ENCODE measurements around the gene ANXA4. TPM values are rescaled to one million over a fixed set of nuclear protein-coding genes. Genes with fewer than 3 reads are reported as not detected.
"Not testable (repeated sequence)": the region's sequence is repeated elsewhere in the genome, so short reads cannot be mapped to it uniquely, and the experiment has no call there.

Gene ANXA4
- total RNA-seq, 1 donor from 2014 or later: 30.6 TPM

DNA sequence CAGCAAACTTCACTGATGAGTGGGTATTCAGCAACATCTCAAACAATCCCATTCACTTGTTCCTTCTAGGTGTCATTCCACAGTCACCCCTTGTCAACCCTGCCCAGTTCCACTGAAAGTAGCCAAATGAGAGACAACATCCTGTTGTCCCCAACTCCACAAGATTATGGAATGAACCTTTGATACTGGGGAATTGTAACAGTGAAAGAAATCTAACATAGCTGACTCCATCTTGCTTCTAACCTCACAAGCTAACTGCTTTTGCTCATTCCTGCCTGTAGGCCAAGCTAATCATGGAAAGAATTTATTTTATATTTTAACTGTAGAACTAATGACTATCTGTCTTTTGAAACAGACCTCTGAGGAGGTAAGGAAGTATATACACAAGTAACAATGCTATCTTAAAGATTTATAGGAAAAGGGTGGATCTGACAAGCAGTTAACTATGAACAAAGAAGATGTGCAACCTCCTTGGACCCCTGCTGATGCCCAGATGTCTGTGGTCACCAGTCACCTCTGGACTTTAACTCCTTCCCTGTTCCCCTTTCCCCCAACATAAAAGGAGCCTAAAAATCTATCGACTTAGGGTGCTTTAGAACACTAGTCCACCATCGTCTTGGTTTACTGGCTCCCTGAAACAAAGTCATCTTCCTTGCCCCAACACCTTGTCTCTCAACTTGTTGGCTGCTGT is 6.9 kb upstream of the ANXA4 start:
- no peaks in the 10 kb centered on the region for H3K27me3 ChIP-seq (ENCODE audit: low read depth)
- no peak overlapping the region for H3K4me3 ChIP-seq
- H3K4me1 ChIP-seq: peaks cover 10% of the 10 kb centered on the region
- no peaks in the 10 kb centered on the region for H3K36me3 ChIP-seq
- TF ChIP-seq, protein P1, sequence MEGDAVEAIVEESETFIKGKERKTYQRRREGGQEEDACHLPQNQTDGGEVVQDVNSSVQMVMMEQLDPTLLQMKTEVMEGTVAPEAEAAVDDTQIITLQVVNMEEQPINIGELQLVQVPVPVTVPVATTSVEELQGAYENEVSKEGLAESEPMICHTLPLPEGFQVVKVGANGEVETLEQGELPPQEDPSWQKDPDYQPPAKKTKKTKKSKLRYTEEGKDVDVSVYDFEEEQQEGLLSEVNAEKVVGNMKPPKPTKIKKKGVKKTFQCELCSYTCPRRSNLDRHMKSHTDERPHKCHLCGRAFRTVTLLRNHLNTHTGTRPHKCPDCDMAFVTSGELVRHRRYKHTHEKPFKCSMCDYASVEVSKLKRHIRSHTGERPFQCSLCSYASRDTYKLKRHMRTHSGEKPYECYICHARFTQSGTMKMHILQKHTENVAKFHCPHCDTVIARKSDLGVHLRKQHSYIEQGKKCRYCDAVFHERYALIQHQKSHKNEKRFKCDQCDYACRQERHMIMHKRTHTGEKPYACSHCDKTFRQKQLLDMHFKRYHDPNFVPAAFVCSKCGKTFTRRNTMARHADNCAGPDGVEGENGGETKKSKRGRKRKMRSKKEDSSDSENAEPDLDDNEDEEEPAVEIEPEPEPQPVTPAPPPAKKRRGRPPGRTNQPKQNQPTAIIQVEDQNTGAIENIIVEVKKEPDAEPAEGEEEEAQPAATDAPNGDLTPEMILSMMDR (IDR thresholded peaks at IDR 0.05; ENCODE audit: borderline replicate concordance): no peak
- intact Hi-C loops (cut with micrococcal nuclease): no loop called here
- H3K27ac ChIP-seq (replicated peaks): no peak overlapping the region
- DNase-seq: no peak
- H3K9me3 ChIP-seq (replicated peaks): no peaks in the 10 kb centered on the region

DNA sequence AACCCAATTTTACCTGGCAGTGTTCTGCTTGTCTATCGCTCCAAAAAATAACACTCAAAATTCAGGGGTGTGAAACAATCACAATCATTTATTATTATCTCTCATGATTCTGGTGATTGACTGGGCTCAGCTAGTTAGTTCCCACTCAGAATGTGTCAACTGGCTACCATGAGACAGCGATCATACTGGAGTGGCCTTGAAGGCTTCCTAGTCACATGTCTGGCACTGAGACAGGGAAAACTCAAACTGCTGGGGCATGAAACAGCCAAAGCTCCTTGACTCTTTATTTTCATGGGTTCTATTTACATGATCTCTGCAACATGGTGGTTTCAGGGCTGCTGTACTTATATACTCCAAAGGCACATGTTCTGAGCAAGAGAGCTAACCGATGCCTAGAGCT is 6.2 kb upstream of the ANXA4 start:
- no peaks in the 10 kb centered on the region for H3K9me3 ChIP-seq (replicated peaks)
- H3K36me3 ChIP-seq: no peaks in the 10 kb centered on the region
- peaks cover 16% of the 10 kb centered on the region for H3K4me1 ChIP-seq
- TF ChIP-seq, protein P1 (IDR thresholded peaks at IDR 0.05; ENCODE audit: borderline replicate concordance): no peak
- no peak for DNase-seq
- no peak overlapping the region for H3K27ac ChIP-seq (replicated peaks)
- H3K4me3 ChIP-seq: no peak overlapping the region
- intact Hi-C loops (cut with micrococcal nuclease): no loop called here
- no peaks in the 10 kb centered on the region for H3K27me3 ChIP-seq (ENCODE audit: low read depth)

DNA sequence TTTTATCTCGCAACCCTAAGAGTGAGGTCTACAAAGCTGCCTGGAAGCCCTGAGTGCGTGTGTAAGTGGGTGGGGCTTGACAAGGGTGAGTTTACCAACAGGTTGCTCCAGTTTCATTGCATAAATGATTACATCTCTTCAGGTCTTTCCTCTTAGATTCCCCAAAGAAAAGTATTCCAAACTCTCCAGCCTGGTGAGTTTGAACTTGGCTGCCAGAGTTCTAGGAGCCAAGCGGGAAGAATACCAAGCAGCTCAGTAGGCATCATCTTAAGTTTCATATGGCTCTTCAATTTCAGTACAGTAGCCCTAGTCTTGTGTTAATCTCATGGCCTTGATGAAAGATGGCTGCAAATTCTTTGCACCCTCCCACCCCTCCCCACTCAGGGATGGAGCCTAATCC is 3.8 kb upstream of the ANXA4 start:
- DNase-seq; H3K27ac ChIP-seq (replicated peaks); H3K9me3 ChIP-seq (replicated peaks); intact Hi-C loops (cut with micrococcal nuclease); H3K36me3 ChIP-seq; H3K4me3 ChIP-seq; H3K27me3 ChIP-seq (ENCODE audit: low read depth): not testable (repeated sequence)
- peaks cover 41% of the 10 kb centered on the region for H3K4me1 ChIP-seq

DNA sequence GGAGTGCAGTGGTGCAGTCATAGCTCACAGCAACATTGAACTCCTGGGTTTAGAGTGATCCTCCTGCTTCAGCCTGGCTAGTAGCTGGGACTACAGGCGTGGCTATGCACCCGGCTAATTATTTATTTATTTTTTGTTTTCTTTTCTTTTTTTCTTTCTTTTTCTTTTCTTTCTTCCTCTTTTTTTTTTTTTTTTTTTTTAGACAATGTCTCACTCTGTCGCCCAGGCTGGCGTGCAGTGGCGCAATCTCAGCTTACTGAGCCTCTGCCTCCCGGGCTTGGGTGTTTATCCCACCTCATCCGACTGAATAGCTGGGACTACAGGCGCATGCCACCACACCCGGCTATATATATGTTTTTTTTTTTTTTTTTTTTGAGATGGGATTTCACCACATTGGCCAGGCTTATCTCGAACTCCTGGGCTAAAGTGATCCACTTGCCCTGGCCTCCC is 1.4 kb upstream of the ANXA4 start:
- intact Hi-C loops (cut with micrococcal nuclease): no loop called here
- TF ChIP-seq, protein P1 (IDR thresholded peaks at IDR 0.05; ENCODE audit: borderline replicate concordance): no peak
- Histone ChIP-seq H3K27ac (replicated peaks) (peak overlapping the region; percentile 92), H3K4me1 (peaks cover 31% of the 10 kb centered on the region), H3K4me3 (peak overlapping the region; percentile 93), H3K36me3 (no peaks in the 10 kb centered on the region), H3K27me3 (ENCODE audit: low read depth) (no peaks in the 10 kb centered on the region), H3K9me3 (replicated peaks) (no peaks in the 10 kb centered on the region)
- peak; percentile 26 for DNase-seq

DNA sequence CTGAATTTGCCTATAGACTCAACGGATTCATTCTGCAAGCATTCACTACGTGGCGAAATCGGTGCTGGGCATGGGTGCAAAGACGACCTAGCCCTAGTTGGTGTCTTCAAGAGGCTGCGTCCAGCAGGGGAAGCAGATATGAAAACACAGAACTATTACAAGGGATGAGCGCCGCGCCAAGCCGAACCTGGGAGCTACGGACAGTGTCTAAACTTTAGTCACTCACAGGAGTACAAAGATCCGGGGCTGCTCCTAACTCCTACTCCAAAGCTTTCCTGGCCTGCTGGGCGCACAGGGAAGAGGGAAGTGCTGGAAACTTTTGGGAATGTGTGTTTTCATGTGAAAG is 732 bp upstream of the ANXA4 start:
- TF ChIP-seq, protein P1 (IDR thresholded peaks at IDR 0.05; ENCODE audit: borderline replicate concordance): peak; percentile 37
- Histone ChIP-seq H3K27ac (replicated peaks) (peak overlapping the region; percentile 92), H3K36me3 (no peaks in the 10 kb centered on the region), H3K4me1 (peaks cover 31% of the 10 kb centered on the region), H3K4me3 (peak overlapping the region; percentile 93), H3K9me3 (replicated peaks) (no peaks in the 10 kb centered on the region), H3K27me3 (ENCODE audit: low read depth) (no peaks in the 10 kb centered on the region)
- DNase-seq: peak; percentile 63
- intact Hi-C loops (cut with micrococcal nuclease): no loop called here

DNA sequence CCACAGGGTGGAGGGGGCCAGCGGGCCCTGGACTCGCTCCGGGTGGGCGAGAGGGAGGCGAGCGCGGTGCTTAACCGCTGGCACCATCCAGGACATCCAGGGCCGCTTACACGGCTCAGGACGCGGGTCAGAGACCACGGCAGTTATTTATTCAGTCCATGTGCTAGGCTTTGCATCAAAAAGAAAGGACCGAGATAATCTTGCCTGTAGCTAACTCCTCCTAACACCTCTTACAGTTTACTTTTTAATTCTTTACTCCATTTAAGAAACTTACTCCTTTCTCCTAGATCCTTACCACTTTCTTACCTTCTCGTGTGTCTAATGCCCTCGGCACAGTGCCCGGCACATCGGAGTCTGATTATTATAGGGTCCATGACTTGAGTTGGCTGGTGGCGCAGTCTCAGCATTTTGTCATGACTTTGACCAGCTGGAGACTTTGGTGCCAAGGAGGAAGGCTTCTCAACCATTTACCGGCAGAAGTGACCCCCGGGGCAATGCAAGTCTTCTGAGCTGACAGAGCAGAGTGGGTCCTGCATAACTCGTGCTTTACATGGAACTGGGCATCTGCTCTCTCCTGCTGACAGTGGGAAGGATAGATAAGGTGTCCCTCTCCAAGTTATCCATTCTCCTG is 503 bp downstream of the ANXA4 start:
- Histone ChIP-seq H3K9me3 (replicated peaks) (no peaks in the 10 kb centered on the region), H3K27me3 (ENCODE audit: low read depth) (no peaks in the 10 kb centered on the region), H3K36me3 (no peaks in the 10 kb centered on the region), H3K27ac (replicated peaks) (peak overlapping the region; percentile 92), H3K4me1 (peaks cover 31% of the 10 kb centered on the region), H3K4me3 (peak overlapping the region; percentile 93)
- DNase-seq: peak; percentile 16
- TF ChIP-seq, protein P1 (IDR thresholded peaks at IDR 0.05; ENCODE audit: borderline replicate concordance): no peak
- intact Hi-C loops (cut with micrococcal nuclease): no loop called here

Measured in left ventricle myocardium inferior (tissue), 1 donor.